ENCODE results near the gene VPS41.
A peak's percentile ranks its signal among the peaks of the same experiment; 100 is the strongest.
"Not testable (repeated sequence)": the region's sequence is repeated elsewhere in the genome, so short reads cannot be mapped to it uniquely, and the experiment has no call there.

The VPS41 gene

GRCh38 chr7:38854947-38855346, 54.0 kb downstream of the VPS41 start:
- DNase-seq = not testable (repeated sequence)

DNA sequence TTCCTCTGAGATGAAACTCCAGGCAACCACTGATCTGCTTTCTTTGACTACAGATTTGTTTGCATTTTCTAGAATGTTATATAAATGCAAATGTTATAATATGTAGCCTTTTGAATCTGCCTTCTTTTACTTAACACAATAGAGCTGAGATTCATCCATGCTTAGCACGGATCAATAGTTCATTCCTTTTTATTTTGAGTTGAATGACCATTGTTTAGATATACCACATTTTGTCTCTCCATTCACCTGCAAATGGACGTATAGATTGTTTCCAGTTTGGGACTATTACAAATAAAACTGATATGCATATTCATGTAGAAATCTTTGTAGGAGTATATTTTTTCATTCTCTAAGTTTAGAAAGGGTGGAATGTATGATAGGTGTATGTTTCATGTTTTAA, 57.7 kb downstream of the VPS41 start:
- no peak for DNase-seq

DNA sequence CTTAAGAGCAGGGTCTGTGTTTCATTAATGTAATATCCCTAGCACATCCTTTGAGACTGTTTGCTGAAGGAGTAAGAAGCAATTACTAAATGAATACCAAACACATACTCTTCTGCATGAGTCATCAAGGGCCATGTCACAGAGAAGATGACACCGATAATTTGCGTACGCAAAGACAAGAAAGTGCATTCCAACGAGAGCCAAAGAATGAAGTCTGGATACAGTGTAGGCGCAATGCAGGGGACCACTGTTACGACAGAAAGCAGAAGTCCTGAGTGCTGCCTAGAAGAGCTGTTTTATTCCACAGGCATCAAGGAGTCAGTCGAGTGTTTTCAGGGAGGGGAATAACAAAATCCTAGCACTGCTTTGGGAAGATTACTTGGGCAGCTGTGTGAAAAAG, 62.7 kb downstream of the VPS41 start:
- no peak for DNase-seq

DNA sequence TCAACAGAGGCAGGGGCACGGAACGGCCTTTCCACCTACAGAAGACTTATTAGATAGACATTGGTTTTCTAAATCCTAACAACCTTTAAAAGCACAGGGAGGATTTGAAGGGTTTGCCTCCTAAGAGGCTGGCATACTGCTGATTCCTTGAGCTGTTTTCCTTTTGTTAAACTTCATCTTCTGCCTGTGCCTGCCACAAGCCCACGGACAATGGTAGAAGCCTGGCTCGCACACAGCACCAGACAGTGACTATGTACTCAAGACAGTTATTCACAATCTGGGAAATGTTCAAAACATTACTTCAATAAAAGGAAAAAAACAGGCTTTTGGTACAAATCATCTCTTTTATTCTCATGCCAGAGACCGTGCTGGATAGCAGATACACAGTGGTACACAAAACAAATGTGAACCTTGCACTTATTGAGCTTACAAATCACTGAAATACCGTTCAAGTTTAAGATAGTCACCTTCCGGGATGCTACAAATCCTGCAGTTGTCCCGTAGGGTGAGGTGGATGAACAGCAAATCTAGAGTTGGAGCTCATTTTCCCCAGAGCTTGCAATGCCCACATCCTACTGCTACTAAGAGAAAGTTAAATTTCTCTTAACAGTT, 63.9 kb downstream of the VPS41 start:
- no peak for DNase-seq

- no peak for DNase-seq
Measured at GRCh38 chr7:38842746-38843145, 66.2 kb downstream of the VPS41 start.

- no peak for DNase-seq
Measured at GRCh38 chr7:38840736-38841460, 68.1 kb downstream of the VPS41 start.

GRCh38 chr7:38839851-38840250, 69.1 kb downstream of the VPS41 start:
- DNase-seq = peak in 4 of 14 donors; percentile 2 to 29 (median 12)

GRCh38 chr7:38838725-38839385, 70.1 kb downstream of the VPS41 start:
- no peak for DNase-seq

DNA sequence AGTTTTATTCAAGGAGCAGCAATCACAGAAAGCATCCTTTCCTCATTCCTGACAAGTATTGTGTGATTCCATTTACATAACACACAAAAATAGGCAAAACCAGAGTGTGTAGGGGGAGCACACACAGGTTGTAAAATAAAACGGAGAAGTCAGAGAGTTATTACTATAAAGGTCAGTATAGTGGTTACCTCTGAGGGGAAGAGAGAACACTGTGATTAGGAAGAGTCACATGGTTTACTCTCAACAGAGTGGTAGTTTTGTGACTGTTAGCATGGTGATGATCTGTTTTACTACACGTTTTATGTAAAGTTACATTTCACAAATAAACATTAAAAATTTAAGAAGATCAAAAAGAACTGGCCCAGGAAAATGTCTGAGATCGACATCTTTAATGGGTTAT, 74.6 kb downstream of the VPS41 start:
- DNase-seq = no peak

- no peak for DNase-seq
Measured at GRCh38 chr7:38833329-38833728, 75.7 kb downstream of the VPS41 start.

GRCh38 chr7:38831259-38831996, 77.6 kb downstream of the VPS41 start:
- no peak for DNase-seq

- DNase-seq = no peak
Measured at GRCh38 chr7:38830826-38831225, 78.2 kb downstream of the VPS41 start.

GRCh38 chr7:38829488-38830165, 79.4 kb downstream of the VPS41 start:
- DNase-seq = no peak

GRCh38 chr7:38828026-38828425, 81.0 kb downstream of the VPS41 start:
- no peak for DNase-seq

- DNase-seq = no peak
Measured at GRCh38 chr7:38825721-38826440, 83.1 kb downstream of the VPS41 start.

GRCh38 chr7:38824948-38825347, 84.0 kb downstream of the VPS41 start:
- no peak for DNase-seq

DNA sequence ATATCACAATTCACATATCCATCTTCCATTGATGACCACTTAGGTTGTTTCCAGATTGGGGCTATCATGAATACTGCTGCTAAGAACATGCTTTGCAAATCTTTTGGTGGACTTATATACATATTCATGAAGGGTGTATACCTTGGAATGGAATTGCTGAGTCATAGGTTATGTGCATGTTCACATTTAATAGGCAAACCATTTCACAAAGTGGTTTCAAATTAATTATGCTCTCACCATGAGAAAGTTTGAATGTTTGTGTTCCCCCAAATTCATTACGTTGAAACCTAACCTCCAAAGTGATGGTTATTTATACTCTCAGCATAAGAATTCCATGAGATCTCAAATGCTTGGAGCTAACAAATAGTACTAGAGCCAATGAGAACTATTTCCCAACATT, 86.4 kb downstream of the VPS41 start:
- DNase-seq = no peak

DNA sequence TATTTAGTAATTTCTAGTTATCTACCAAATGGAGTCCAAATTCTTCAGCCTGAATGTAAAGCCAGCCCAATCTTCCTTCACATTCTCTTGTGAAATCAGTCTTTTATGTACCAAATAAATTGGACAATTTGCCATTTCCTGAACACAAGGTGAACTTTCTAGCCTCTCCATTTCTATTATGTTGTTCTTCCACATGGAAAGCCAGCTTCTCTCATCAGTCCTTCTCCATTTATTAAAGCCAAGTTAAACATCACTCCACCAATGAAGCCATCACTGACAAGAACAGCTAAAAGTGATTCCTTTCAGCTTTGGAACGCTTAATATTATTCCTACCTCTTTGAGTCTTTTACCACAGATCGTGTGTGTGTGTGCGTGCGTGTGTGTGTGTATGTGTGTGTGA, 88.4 kb downstream of the VPS41 start:
- no peak for DNase-seq

DNA sequence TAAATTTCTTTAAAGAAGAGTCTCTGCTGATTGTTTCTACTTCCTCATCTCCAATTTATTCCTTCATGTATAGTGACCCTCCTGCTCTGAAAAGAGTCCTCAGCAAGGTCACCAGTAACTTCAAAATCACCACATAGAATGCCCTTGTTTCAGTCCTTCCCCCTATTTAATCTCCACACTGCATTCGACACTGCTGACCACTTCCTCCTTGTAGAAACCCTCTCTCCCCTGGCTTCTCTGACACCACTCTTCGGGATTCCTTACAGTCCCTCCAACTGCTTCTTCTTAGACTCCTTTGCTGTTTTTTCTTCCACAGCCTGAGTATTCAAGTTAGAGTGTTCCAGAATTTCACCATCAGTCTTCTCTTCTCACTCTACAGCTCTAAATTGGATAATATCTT, 89.5 kb downstream of the VPS41 start:
- no peak for DNase-seq

DNA sequence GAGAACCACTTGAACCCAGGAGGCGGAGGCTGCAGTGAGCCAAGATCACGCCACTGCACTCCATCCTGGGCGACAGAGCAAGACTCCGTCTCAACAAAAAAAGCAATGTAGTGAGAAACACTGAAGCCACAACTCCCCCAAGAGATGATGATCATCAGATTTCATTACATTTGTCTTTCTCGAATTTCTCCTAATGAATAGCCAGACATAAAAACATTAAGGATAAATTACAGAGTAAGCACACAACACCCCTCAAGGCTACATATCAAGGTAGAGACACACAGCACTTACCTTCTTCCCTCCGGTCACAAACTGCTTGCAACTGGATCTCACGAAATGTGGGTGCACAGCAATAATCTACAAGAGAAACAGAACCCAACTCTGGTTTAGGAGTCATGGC, 91.5 kb downstream of the VPS41 start:
- no peak for DNase-seq

DNA sequence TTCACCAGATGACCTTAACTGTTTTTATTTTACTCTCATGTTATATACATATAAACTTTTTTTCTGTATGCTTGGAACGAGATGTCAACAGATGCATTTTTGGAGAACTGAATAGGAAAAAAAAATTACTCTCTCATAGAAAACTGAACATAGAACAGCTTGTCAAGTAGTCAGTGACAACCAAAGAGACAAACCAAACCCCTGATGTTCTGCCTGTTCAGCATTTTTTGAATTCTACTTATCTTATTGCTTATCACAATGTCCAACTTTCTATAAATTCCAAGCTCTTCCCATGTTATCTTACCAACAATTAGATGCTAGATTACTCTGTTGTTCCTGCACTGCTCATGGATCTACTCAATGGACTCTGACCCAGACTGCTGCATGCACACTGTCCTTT, 95.2 kb downstream of the VPS41 start:
- no peak for DNase-seq

DNA sequence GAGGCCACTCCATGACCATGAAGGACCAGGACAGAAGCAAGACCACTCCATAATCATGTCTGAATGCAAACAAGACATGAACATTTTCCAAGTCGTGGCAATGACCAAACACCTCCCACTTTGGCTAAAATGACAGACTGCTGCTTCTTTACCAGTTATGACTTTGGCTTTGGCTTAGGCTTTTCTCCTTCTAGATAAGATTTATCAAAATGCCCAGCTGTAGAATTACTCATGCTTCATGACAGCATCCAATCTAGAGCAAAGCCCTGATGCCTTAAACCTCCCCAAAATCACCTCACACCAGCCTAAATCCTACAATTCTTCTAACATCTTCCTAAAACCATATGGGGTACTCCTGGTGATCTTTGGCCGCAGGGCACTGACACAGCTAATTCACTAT, 102.1 kb downstream of the VPS41 start:
- no peak for DNase-seq

All from C1 segment of cervical spinal cord (tissue), 14 donors.